ENCODE data around the gene TBC1D14.

DNA sequence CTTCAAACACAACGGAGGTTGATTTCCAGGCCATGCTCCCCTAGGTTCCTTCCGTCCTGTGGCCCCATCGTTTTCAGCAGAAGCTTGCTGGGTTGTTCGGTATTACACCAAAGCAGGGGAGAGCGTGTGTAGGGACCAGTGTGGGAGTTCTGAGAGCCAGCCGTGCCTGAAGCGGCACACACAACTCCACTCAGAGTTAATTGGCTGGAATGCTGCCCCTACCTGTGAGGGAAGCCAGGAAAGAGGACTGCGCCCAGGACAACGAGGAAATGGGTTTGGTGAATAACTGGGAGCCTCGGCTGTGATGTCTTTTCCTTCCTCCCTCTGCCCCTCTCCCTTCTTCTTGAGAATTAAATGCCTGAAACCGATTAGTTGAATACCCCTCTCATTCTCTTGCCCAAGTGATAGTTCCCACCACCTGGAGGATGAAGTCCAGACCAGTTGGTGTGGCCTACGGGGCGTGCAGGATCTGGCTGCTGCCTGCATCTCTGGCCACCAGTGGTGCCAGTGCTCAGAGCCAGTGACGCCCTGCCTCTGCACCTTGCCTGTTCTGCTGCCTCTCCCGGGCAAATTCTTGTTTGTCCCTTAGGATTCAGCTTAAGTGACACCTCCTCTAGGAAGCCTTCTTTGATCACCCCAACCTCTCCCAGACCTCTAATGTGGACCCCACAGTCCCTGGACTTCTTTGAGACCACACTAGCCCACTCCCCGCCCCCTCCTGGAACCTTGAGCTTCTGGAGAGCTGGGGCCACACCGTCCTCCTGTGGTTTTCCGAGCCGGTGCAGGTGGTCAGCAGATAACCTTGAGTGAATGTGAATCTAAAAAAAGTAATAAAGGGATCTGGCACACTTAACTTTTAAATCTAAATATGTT, 33.6 kb downstream of the TBC1D14 start:
- no peak for TF ChIP-seq ZNF70 (CRISPR knock-in tag; IDR thresholded peaks at IDR 0.05)
- TF ChIP-seq, protein P1, sequence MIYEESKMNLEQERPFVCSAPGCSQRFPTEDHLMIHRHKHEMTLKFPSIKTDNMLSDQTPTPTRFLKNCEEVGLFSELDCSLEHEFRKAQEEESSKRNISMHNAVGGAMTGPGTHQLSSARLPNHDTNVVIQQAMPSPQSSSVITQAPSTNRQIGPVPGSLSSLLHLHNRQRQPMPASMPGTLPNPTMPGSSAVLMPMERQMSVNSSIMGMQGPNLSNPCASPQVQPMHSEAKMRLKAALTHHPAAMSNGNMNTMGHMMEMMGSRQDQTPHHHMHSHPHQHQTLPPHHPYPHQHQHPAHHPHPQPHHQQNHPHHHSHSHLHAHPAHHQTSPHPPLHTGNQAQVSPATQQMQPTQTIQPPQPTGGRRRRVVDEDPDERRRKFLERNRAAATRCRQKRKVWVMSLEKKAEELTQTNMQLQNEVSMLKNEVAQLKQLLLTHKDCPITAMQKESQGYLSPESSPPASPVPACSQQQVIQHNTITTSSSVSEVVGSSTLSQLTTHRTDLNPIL (CRISPR knock-in tag; IDR thresholded peaks at IDR 0.05; ENCODE audit: low read depth) = no peak
